NCI-H345 (cell line): Measurements from ENCODE around the gene DNAJB8.

Experiments
- DNase-seq: peaks from one replicate; lab custom pipeline; 2025; lab: John Stamatoyannopoulos, UW

Gene DNAJB8

DNA sequence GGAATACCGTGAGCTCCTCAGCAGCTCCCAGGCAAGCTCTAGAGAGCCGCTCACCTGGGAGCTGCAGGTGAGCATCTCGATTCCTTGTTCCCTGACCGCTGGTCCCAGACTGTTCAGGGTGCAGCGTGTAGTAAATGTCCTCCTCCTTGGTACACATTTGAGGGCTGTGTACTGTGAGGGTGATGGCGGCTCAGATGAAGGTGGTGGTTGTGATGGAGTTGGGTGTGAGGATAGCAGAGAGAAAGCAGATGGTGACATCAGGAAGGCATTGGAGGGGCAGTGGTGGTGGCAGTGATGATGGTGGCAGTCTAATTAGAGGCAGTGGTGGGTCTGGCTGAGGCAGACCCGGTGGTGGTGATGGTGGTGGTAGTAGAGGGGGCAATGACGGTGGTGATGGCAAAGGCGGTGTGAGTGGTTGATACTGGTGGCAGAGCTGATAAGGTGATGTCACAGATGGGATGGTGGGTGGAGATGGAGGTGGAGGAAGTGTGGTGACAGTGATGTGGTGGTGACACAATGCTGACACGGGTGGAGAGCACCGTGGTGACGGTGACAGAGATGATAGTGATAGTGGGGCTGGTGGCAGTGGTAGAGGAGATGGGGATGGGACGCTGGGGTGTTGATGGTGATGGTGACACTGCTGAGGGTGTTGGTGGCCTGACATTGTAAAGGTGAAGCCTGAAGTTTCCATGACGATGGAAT, at the start of gene DNAJB8:
TSS of gene DNAJB8 (minus strand) at position 51 of the 702 bp plus-strand sequence. CDS start 3,645 bp downstream, outside the sequence.
- DNase-seq: no peak

DNA sequence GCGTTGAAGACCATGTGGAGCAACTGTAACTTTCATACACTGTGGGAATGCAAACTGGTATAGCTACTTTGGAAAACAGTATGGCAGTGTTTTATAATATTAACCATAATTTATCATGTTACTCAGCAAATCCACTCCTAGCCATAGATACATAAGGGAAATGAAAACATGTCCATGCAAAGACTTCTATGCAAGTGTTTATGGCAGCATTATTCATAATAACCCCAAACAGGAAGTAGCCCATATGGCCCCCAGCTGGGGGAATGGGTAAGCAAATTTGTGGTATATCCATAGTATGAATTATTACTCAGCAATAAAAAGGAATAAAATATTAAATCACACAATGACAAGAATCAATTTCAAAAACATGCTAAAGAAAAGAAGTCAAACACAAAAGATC, 49.3 kb upstream of the DNAJB8 start:
- no peak for DNase-seq

- no peak for DNase-seq
Observed at GRCh38 chr3:128508852-128509251, 42.2 kb upstream of the DNAJB8 start.

- no peak for DNase-seq
Observed at GRCh38 chr3:128506754-128507153, 40.1 kb upstream of the DNAJB8 start.

- DNase-seq: no peak
Observed at GRCh38 chr3:128505771-128506170, 39.1 kb upstream of the DNAJB8 start.

GRCh38 chr3:128504963-128505730, 38.5 kb upstream of the DNAJB8 start:
- no peak for DNase-seq

GRCh38 chr3:128504533-128504915, 37.8 kb upstream of the DNAJB8 start:
- DNase-seq: no peak

GRCh38 chr3:128503751-128504532, 37.3 kb upstream of the DNAJB8 start:
- DNase-seq: no peak

- DNase-seq: no peak
Observed at GRCh38 chr3:128503164-128503651, 36.5 kb upstream of the DNAJB8 start.

- DNase-seq: no peak
Observed at GRCh38 chr3:128502712-128503111, 36.0 kb upstream of the DNAJB8 start.

DNA sequence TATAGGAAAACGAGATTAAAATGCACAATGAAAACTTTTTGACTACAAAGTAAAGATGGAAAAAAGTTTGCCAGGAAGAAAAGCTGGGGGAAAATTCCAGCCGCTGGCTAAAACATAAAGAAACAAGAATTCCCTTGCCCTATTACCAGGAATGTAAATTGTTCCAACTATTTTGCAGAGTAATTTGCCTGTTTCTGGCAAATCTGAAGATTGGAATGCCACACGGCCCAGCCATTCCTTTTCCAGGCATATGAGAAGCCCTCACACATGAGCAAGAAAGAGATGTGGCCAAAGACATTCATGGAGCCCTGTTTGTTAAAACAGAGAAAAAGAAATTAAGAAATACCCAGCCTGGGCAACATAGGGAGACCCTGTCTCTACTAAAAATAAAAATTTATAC, 34.7 kb upstream of the DNAJB8 start:
- DNase-seq: no peak

DNA sequence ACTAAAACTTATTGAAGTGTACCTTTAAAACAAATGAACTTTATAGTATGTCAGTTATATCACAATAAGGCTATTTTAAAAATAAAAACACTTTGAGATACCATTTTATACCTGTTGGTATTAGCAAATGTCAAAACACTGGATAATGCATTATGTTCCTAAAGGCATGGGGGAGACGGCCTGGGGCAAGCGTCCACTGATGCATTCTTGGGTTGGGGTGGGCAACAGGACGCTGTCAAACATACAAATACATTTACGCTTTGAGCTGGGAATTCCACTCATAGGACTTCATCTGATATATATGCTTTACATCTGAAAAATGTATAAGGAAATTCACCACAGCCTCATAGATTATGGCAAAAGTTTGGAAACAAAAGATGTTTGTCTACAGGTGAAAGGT, 33.9 kb upstream of the DNAJB8 start:
- DNase-seq: no peak

DNA sequence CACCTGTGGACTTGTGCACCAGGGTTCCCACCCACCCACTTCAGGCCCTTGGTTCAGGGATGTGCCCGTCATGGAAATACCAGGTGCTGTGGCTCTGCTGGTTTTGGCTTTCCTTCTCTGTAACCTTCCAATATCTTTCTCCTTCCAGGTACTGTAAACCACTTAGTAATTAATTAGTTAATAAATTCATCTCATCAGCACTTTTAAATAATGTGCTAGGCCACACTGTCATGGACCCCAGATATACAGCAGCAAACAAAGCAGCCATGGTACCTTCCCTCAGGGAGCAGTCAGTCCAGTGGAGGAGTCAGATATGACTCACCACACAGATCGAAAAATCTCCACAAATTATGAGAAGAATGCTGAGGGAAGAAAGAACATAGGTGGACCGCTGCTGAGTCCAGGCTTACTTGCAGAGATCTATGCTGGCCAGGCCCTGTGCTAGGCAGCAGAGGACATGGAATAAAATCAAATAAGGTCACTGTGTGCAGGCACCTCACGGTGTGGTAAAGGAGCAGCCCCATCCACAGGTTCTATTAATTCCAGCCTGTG, 33.1 kb upstream of the DNAJB8 start:
- no peak for DNase-seq

DNA sequence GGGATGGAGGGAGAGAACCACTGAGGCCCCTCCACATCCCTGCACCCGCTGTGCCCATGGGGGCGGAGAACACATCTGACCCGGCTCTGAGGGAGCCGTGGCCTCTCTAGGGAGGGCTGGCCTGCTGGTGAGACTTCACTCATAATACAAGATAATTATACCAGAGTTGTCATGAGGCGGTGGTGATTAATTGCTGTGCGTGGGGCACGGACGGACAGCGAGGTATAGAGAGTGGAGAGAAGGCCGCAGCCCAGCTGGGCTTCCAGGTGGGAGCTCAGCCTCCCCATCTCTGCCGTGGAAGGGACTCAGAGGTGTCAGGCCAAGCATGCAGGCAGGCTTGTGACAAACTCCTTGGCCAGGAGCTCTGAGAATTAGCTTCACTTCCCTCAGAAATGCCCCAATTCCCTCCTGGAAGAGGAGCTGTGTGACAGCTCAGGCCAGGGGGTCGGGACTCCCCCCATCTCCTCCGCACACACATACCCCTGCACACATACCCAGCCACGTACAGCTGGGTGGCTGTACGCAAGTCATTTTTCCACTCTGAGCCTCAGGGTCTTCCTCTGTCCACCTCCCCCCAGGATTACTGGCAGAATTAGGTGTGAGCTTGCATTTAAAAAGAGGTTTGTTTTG, 32.3 kb upstream of the DNAJB8 start:
- DNase-seq: no peak

DNA sequence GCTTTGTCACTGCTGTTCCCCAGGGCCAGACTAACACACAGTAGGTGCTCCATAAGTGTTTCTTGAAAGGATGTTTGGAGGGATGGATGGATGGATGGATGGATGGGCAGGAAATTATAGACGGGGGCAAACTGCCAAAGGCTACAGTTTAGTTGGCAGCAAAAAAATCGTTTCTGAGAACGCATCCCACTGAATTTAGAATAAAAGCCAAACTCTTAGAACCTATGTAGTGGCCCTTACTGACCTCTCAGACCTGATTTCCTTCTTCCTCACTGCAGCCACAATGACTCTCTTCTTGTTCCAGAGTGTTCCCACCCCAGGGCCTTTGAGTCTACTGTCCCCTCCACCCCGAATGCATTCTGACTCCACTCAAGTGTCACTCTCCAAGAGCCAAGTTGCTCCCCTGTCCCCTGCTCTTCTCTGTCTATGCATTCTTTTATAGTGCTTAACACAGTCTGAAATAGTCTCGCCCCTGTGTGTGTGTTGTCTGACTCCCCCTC, 31.5 kb upstream of the DNAJB8 start:
- DNase-seq: no peak

DNA sequence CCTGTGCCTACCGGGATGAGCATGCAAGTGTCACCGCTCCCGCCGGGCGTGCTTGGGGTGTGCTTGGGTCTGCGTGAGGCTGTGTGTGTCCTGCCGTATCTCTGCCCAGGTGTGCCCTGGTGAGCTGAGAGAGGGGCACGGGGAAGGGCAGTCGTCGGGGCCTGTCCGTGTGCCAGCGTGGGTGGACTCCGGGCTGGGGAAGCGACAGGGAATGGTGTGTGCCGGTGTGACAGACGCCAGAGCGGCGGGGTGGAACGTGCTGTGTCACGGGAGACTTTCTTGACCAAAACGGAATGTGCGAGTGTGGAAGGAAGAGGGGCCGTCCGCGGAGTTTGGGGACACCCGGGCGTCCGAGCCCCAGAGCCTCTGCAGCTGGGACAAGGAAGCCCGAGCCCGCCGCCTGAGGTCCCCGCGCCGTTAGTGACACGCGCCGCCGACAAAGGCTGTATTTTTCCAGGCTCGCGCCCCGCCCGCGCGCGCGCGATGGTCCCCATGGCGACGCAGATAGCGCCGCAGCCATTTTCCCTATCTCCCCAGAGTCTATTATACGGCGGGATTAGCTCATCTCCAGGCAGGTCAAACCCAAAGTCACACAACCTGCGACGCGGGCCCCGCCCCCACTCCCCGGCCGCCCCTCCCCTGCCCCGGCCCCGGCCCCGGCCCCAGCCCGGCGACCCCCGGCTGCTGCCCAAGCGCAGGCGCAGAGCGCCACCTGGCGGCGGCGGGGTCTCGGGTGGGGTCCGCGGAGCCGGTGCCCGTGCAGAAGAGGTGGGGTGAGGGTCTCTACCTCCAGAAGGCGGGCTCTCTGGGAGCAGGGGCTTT, 30.8 kb upstream of the DNAJB8 start:
- DNase-seq: peak; percentile 63

GRCh38 chr3:128496602-128497304, 30.1 kb upstream of the DNAJB8 start:
- DNase-seq: no peak

GRCh38 chr3:128496019-128496601, 29.4 kb upstream of the DNAJB8 start:
- DNase-seq: no peak

- no peak for DNase-seq
Observed at GRCh38 chr3:128495435-128495970, 28.8 kb upstream of the DNAJB8 start.

- DNase-seq: no peak
Observed at GRCh38 chr3:128494367-128494650, 27.6 kb upstream of the DNAJB8 start.
